ENCODE measurements around the gene ATG16L1.

GRCh38 chr2:233213011-233213410, 38.5 kb upstream of the ATG16L1 start:
- TF ChIP-seq ZBTB17 (CRISPR knock-in tag; IDR thresholded peaks at IDR 0.05), result no peak
- TF ChIP-seq ZBTB33 (CRISPR knock-in tag; IDR thresholded peaks at IDR 0.05), result no peak
- TF ChIP-seq ZNF449 (CRISPR knock-in tag; IDR thresholded peaks at IDR 0.05), result no peak
- TF ChIP-seq MEF2A (IDR thresholded peaks at IDR 0.05; ENCODE audit: control insufficient read depth, low read depth, low read length), result no peak
- no peak for TF ChIP-seq SFPQ (IDR thresholded peaks at IDR 0.05; ENCODE audit: low read depth, low read length)
- TF ChIP-seq CTCF (IDR thresholded peaks at IDR 0.05 in 2 of 3, conservative IDR thresholded peaks at IDR 0.05 in 1 of 3; ENCODE audit: insufficient read depth in 2 of 3, low read depth in 1 of 3, low read length in 3 of 3), result no peak
- no peak for TF ChIP-seq CAMTA2 (CRISPR knock-in tag; conservative IDR thresholded peaks at IDR 0.05)
- no peak for TF ChIP-seq PKNOX1 (IDR thresholded peaks at IDR 0.05)
- TF ChIP-seq NR1H2 (CRISPR knock-in tag; IDR thresholded peaks at IDR 0.05), result no peak
- no peak for TF ChIP-seq HNRNPLL (IDR thresholded peaks at IDR 0.05; ENCODE audit: low read depth, low read length, poor library complexity, severe bottlenecking)
- TF ChIP-seq ESRRA (IDR thresholded peaks at IDR 0.05; ENCODE audit: borderline replicate concordance, low read depth), result no peak
- no peak for TF ChIP-seq SPI1 (IDR thresholded peaks at IDR 0.05; ENCODE audit: borderline replicate concordance, low read depth, low read length)
- no peak for TF ChIP-seq RCOR1 (IDR thresholded peaks at IDR 0.05; ENCODE audit: borderline replicate concordance in 1 of 2, low read depth in 2 of 2, low read length in 2 of 2)

All from K562 (cell line).